Nephron (organoid): Measurements from ENCODE around the gene TSPAN2.
A peak's percentile ranks its signal among the peaks of the same experiment; 100 is the strongest.

ENCODE experiments used
- H3K27ac Mint-ChIP-seq, 3 experiments: 2 replicates each; pipeline ENCODE4 v1.8.0; 2020; ENCODE audit warnings: mixed read lengths in 3 of 3, mild to moderate bottlenecking in 2 of 3, moderate library complexity in 1 of 3
- H3K27me3 Mint-ChIP-seq: 2 replicates; pipeline ENCODE4 v1.8.0; 2021; ENCODE audit warnings: low read depth, mild to moderate bottlenecking, moderate library complexity, mixed read lengths
- H3K36me3 Mint-ChIP-seq: 2 replicates; pipeline ENCODE4 v1.8.0; 2020; ENCODE audit warnings: low read depth, mixed read lengths
- H3K4me1 Mint-ChIP-seq: 2 replicates; pipeline ENCODE4 v1.8.0; 2020; ENCODE audit warnings: mixed read lengths
- H3K4me3 Mint-ChIP-seq, 3 experiments: 2 replicates each; pipeline ENCODE4 v1.8.0; 2020; ENCODE audit warnings: mild to moderate bottlenecking in 3 of 3, mixed read lengths in 3 of 3, moderate library complexity in 2 of 3
- H3K9me3 Mint-ChIP-seq: 2 replicates; pipeline ENCODE4 v1.8.0; 2020; ENCODE audit warnings: mixed read lengths
- TF ChIP-seq, protein P1 (sequence below), 3 experiments: fragments of 200-600 bp; sonication (generic); IDR thresholded peaks; one replicate each; pipeline ENCODE4 v1.5.0; 2021; ENCODE audit warnings: antibody characterized with exemption in 3 of 3; ENCODE audit not compliant: unreplicated experiment in 3 of 3

Gene TSPAN2

DNA sequence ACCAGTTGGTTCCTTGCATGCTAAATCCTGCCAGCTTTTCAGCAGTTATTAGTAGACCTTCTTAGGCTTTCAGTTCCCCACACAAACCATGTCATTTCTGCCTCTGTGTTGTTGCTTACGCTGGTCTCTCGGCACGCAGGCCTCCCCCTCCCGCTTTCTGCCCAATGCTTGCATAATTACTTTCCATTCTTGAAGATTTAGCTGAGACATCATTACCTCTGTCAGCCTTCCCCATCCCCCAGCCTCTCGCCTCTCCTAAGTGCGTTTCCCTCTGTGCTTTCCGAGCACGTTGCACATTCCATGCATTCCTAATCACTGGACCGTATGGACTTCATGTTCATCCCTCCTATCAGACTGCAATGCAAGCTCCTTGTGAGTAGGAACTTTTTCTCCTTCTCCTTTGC, 32.9 kb downstream of the TSPAN2 start:
- no peaks in the 10 kb centered on the region for H3K4me1 Mint-ChIP-seq
- TF ChIP-seq, protein P1, sequence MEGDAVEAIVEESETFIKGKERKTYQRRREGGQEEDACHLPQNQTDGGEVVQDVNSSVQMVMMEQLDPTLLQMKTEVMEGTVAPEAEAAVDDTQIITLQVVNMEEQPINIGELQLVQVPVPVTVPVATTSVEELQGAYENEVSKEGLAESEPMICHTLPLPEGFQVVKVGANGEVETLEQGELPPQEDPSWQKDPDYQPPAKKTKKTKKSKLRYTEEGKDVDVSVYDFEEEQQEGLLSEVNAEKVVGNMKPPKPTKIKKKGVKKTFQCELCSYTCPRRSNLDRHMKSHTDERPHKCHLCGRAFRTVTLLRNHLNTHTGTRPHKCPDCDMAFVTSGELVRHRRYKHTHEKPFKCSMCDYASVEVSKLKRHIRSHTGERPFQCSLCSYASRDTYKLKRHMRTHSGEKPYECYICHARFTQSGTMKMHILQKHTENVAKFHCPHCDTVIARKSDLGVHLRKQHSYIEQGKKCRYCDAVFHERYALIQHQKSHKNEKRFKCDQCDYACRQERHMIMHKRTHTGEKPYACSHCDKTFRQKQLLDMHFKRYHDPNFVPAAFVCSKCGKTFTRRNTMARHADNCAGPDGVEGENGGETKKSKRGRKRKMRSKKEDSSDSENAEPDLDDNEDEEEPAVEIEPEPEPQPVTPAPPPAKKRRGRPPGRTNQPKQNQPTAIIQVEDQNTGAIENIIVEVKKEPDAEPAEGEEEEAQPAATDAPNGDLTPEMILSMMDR (IDR thresholded peaks at IDR 0.05; ENCODE audit: unreplicated experiment in 3 of 3): no peak

DNA sequence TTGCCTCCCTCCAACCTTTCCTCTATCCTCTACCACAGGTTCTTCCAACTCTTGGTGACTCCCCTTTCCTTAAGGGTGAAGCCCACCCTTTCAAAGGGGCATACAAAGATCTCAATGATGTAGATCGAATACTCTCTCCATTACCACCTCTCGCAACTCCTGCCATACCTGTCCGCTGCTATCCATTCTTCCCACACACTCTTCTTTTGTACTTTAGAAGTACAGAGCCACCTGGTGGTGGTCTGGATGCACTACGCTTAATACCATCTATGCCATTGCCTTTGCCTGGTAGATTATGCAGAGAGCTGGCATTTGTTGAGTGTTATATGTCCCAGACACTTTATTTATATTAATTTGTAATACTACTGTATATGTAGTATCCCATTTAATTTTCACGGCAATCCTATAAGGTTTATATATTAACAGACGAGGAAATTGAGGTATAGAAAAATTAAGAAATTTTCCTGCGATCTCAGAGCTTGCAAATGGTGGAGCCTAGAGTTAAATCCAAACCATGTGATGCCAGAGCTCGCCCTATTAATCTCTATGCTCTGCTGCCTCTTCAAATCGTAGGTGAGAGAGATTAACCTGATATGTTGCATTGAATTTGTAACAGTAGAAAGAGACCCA, 36.7 kb downstream of the TSPAN2 start:
- no peak overlapping the region for H3K27ac Mint-ChIP-seq
- no peaks in the 10 kb centered on the region for H3K4me1 Mint-ChIP-seq
- H3K27me3 Mint-ChIP-seq: no peaks in the 10 kb centered on the region

More for the DNA sequence above, 32.9 kb downstream of the TSPAN2 start:
- H3K27me3 Mint-ChIP-seq: no peaks in the 10 kb centered on the region
- H3K27ac Mint-ChIP-seq: no peak overlapping the region
- no peaks in the 10 kb centered on the region for H3K9me3 Mint-ChIP-seq
- no peaks in the 10 kb centered on the region for H3K36me3 Mint-ChIP-seq
- no peak overlapping the region for H3K4me3 Mint-ChIP-seq

DNA sequence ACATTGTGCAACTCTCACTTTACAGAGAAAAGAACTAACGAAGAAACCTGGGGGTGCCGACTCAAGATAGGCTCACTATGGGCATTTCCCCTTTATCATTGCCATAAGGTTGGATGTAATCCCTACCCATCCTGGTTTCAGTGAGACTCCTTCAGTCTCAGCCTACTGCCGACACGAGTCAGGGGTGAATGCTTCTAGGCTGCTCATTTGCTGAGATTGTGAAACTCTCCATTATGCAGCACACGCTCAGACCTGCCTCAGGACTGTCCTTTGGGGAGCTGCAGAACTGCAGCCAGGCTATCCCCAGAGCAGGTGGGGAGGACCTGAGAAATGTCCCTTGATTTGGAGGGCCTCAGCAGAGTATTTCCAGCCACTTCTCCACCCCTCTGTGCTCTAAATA, 37.5 kb downstream of the TSPAN2 start:
- Mint-ChIP-seq H3K27ac (no peak overlapping the region), H3K9me3 (no peaks in the 10 kb centered on the region), H3K4me3 (no peak overlapping the region), H3K4me1 (no peaks in the 10 kb centered on the region), H3K36me3 (peaks cover 5% of the 10 kb centered on the region), H3K27me3 (no peaks in the 10 kb centered on the region)
- TF ChIP-seq, protein P1 (IDR thresholded peaks at IDR 0.05; ENCODE audit: unreplicated experiment in 3 of 3): no peak

More for the DNA sequence above, 36.7 kb downstream of the TSPAN2 start:
- TF ChIP-seq, protein P1 (IDR thresholded peaks at IDR 0.05; ENCODE audit: unreplicated experiment in 3 of 3): peak; percentile 76 to 81 (median 79)
- Mint-ChIP-seq H3K9me3 (no peaks in the 10 kb centered on the region), H3K4me3 (no peak overlapping the region), H3K36me3 (no peaks in the 10 kb centered on the region)

DNA sequence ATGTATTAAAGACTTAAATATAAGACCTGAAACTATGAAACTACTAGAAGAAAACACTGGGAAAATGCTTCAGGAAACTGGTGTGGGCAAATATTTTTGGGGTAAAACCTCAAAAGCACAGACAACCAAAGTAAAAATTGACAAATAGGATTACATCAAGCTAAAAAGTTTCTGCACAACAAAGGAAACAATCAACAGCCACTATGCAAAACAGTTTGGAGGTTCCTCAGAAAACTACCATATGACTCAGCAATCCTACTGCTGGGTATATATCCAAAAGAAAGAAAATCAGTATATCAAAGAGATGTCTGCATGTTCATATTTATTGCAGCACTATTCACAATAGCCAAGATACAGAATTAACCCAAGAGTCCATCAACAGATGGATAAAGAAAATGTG, 42.6 kb downstream of the TSPAN2 start:
- Mint-ChIP-seq H3K27me3 (no peaks in the 10 kb centered on the region), H3K4me1 (no peaks in the 10 kb centered on the region), H3K9me3 (peaks cover 3% of the 10 kb centered on the region), H3K4me3 (no peak overlapping the region), H3K36me3 (peaks cover 33% of the 10 kb centered on the region), H3K27ac (no peak overlapping the region)
- TF ChIP-seq, protein P1 (IDR thresholded peaks at IDR 0.05; ENCODE audit: unreplicated experiment in 3 of 3): no peak

DNA sequence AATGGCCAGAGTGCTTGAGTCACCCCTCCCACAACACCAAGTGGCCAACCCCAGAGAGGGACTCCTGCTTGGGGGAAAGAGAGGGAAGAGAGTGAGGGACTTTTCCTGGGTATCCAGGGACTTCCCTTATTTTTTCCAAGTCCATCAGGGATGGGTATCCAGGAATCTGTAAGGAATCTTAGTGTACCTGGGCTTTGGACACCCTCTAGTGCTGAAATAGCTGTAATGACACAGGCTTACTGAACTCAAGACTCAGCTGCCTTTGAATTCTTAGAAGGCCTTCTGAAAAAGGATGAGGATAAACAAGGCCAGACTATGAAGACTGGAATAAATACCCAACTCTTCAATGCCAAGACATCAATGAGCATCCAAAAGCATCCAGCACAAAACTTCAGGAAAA, 47.6 kb downstream of the TSPAN2 start:
- Mint-ChIP-seq H3K27ac (no peak overlapping the region), H3K36me3 (peaks cover 26% of the 10 kb centered on the region), H3K4me3 (no peak overlapping the region), H3K4me1 (no peaks in the 10 kb centered on the region), H3K27me3 (no peaks in the 10 kb centered on the region), H3K9me3 (peaks cover 3% of the 10 kb centered on the region)
- TF ChIP-seq, protein P1 (IDR thresholded peaks at IDR 0.05; ENCODE audit: unreplicated experiment in 3 of 3): peak; percentile 17 to 35 (median 20)

DNA sequence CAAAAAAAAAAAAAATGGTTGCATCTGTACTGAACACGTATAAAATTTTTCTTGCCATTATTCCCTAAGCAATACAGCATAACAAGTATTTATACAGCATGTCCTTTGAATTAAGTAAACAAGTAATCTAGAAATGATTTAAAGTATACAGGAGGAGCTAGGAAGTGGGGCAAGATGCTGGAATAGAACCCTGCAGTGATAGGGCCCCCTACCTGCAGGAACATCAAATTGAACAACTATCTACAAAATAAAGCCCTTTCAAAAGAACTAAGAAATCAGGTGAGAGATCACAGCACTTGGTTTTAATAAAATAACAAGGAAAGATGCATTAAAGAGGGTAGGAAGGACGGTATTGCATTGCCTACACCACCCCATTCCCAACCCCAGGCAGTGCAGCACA, 48.8 kb downstream of the TSPAN2 start:
- Mint-ChIP-seq H3K27ac (no peak overlapping the region), H3K4me1 (no peaks in the 10 kb centered on the region), H3K27me3 (no peaks in the 10 kb centered on the region)

More for the DNA sequence above, 48.8 kb downstream of the TSPAN2 start:
- TF ChIP-seq, protein P1 (IDR thresholded peaks at IDR 0.05; ENCODE audit: unreplicated experiment in 3 of 3): no peak
- Mint-ChIP-seq H3K4me3 (no peak overlapping the region), H3K36me3 (peaks cover 14% of the 10 kb centered on the region), H3K9me3 (no peaks in the 10 kb centered on the region)
